Brain pericyte (primary cell): ENCODE data around the gene NECAB2.

ENCODE experiments used
- DNase-seq: peaks from one replicate; pipeline ENCODE4 v3.0.0-alpha.2; 2012; ENCODE audit warnings: low read depth, low spot score

NECAB2 gene

GRCh38 chr16:84045001-84045817 lies 77.2 kb downstream of the NECAB2 start:
- no peak for DNase-seq

- no peak for DNase-seq
These were observed 77.9 kb downstream of the NECAB2 start for GRCh38 chr16:84045818-84046470.

GRCh38 chr16:84047206-84047605 lies 79.2 kb downstream of the NECAB2 start:
- no peak for DNase-seq

DNA sequence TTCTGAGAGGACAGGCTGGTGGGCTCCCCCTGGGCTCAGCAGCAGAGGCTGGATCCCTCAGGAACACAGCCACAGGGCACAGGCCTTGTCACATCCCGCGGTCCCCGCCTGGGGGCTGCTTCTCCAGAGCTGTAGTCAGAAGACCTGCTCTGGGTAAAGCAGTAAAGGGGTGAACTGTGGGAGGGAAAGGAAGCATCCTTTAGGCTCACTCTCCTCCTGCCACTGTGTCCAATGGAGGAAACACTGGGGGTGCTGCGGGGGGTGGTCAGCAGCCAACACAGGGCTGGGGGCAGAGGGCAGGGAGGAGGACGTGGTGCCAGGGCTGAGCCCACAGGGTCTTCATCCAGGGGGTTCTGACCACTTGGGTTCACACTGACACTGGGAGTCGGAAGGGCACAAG lies 79.6 kb downstream of the NECAB2 start:
- no peak for DNase-seq

DNA sequence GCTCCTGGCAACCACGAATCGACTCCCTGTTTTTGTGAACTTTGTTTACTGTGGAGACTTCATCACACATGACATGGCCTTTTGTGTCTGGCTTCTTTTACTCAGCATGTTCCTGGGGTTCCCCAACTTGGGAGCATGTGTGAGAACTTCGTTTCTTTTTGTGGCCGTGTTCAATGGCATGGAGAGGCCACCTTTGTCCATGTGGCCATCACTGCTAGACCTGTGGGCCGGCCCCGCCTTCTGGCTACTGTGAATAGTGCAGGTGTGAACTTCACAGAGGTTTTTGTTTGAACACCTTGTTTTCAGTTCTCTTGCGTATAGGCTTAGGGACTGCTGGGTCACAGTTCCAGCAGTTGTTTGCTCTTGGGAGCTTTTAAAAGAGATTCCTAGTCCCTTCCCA lies 80.2 kb downstream of the NECAB2 start:
- DNase-seq, result no peak

GRCh38 chr16:84048871-84049270 lies 80.8 kb downstream of the NECAB2 start:
- no peak for DNase-seq

- DNase-seq, result no peak
These were observed 81.5 kb downstream of the NECAB2 start for GRCh38 chr16:84049403-84050060.

DNA sequence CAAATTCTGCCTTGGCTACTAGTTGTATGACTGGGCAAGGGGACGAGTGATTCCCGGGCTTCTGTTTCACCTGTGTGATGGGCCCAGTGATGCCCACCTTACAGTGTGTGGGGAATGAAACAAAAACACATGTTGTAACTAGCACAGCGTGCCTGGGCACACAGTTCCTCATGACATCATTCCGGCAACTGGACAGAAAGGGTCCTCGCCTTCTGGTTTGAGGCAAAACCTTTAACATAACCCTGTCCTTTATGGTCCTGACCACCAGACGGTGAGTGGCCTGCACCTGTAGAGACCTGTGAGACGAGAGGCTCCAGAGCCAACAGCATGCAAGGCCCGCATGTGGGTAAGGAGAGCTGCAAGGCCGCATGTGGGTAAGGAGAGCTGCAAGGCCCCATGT lies 82.3 kb downstream of the NECAB2 start:
- no peak for DNase-seq

- no peak for DNase-seq
These were observed 84.1 kb downstream of the NECAB2 start for GRCh38 chr16:84052071-84052622.
